ENCODE data around the gene NFYA. TPM values are rescaled to one million over a fixed set of nuclear protein-coding genes. Genes with fewer than 3 reads are reported as not detected.
A peak's percentile ranks its signal among the peaks of the same experiment; 100 is the strongest.

The NFYA gene
- total and polyA plus RNA-seq, 4 donors = 2.2 to 28.4 (median 10.1) TPM

DNA sequence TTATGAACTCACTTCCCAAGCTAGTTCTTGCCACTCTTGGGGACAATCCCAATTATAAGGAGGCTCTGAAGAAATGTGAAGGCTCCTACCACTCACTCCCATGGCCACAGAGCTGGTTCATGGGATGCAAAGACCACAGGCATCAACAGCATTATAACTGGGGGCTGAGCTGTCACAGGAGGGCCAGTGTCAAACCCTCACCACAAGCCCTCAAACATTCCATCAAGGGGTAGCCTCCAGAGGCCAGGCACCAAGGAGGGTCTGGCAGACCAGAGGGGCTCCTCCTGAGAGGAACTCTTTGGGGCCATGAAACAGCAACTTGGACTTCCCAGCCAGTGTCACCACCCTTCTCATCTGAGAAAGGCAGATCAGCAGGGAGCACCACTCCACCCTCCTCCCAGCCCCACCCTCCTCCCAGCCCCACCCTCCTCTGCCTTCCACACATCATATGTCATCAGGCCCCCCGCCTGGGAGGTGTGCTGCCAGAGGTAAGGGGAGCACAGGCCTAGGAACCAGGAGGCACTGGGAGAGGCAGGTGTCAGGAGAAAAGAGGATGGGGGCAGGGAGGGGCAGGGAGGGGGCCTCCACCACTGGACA is 31.7 kb upstream of the NFYA start:
- Histone ChIP-seq H3K27ac (ENCODE audit: low read depth in 1 of 2, low read length in 2 of 2) (peak overlapping the region; percentile 83 to 87), H3K36me3 (ENCODE audit: control insufficient read depth in 4 of 4, insufficient read depth in 3 of 4, low read depth in 1 of 4, low read length in 3 of 4) (no peaks in the 10 kb centered on the region), H3K9ac (ENCODE audit: low read depth in 1 of 2, low read length in 2 of 2) (no peak overlapping the region), H3K27me3 (ENCODE audit: control insufficient read depth in 4 of 4, insufficient read depth in 4 of 4, low read length in 3 of 4) (no peaks in the 10 kb centered on the region), H3K4me1 (ENCODE audit: control insufficient read depth in 4 of 4, insufficient read depth in 4 of 4, low read length in 3 of 4) (peaks cover 12 to 68% (median 50%) of the 10 kb centered on the region in 4 donors), H3K4me3 (ENCODE audit: low read depth in 1 of 3, low read length in 3 of 3) (no peak overlapping the region), H3K9me3 (ENCODE audit: control insufficient read depth in 4 of 4, low read length in 3 of 4) (no peaks in the 10 kb centered on the region)
- DNase-seq (ENCODE audit: low spot score) = peak; percentile 83
- WGBS = 85% methylated on average over 1 of the region's 1 CpG
- TF ChIP-seq RXRA (IDR thresholded peaks at IDR 0.05) (no peak), JUND (IDR thresholded peaks at IDR 0.05) (peak in 1 of 2 donors; percentile 1)
- TF ChIP-seq, protein P1, sequence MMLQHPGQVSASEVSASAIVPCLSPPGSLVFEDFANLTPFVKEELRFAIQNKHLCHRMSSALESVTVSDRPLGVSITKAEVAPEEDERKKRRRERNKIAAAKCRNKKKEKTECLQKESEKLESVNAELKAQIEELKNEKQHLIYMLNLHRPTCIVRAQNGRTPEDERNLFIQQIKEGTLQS (IDR thresholded peaks at IDR 0.05) = no peak

DNA sequence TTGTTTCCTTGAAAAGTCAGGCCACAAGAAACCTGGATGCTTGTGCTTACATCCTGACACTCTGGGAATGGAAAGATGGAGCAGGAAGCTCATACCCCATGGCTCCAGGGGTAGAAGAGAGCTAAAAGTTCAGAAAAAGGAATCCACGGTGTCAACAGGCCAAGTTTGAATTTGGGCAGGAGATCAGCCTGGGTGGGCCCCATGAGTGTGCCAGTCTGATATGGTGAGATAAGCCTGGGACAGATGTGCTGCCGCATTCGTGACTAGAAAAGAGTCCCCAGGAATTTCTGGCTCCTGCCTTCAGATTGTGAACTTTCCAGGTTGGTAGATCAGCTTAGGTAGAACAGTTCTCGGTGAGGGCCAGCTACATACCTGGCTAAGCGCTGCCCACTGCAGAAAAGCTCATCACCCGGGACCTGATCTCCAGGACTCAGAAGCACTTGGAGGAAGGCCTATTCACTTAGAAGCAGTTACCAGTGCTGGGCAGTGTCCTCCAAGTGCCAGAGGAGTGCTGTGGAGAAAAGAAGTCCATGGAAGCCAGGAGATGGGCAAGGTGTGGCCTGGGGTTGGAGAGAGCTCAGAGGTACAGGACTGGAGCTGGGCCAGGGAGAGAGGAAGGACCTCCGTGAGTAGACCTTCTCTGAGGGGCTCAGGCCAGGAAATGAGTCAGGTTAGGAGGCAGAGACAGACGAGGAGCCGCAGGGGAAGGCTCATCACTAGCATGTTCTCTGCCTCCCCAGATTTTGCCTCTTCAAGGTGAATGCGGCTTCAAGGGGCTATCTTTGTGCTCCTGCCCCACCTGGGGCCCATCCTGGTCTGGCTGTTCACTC is 30.3 kb upstream of the NFYA start, which contains the start of gene TSPO2:
Gene TSPO2 (plus strand): TSS at position 242 of the 830 bp plus-strand sequence. CDS start 519 bp downstream, at position 761.
- no peaks in the 10 kb centered on the region for H3K36me3 ChIP-seq (ENCODE audit: control insufficient read depth in 4 of 4, insufficient read depth in 3 of 4, low read depth in 1 of 4, low read length in 3 of 4)
- 91% methylated on average over 10 of the region's 10 CpGs for WGBS
- peaks cover 10 to 67% (median 48%) of the 10 kb centered on the region in 4 donors for H3K4me1 ChIP-seq (ENCODE audit: control insufficient read depth in 4 of 4, insufficient read depth in 4 of 4, low read length in 3 of 4)
- TF ChIP-seq, protein P1 (IDR thresholded peaks at IDR 0.05) = no peak
- no peak for TF ChIP-seq SP1 (IDR thresholded peaks at IDR 0.05)
- no peak for TF ChIP-seq RAD21 (IDR thresholded peaks at IDR 0.05)
- TF ChIP-seq FOXA2 (IDR thresholded peaks at IDR 0.05) = no peak
- no peak for TF ChIP-seq NR2F2 (IDR thresholded peaks at IDR 0.05)
- TF ChIP-seq YY1 (IDR thresholded peaks at IDR 0.05) = no peak
- TF ChIP-seq, protein P2, sequence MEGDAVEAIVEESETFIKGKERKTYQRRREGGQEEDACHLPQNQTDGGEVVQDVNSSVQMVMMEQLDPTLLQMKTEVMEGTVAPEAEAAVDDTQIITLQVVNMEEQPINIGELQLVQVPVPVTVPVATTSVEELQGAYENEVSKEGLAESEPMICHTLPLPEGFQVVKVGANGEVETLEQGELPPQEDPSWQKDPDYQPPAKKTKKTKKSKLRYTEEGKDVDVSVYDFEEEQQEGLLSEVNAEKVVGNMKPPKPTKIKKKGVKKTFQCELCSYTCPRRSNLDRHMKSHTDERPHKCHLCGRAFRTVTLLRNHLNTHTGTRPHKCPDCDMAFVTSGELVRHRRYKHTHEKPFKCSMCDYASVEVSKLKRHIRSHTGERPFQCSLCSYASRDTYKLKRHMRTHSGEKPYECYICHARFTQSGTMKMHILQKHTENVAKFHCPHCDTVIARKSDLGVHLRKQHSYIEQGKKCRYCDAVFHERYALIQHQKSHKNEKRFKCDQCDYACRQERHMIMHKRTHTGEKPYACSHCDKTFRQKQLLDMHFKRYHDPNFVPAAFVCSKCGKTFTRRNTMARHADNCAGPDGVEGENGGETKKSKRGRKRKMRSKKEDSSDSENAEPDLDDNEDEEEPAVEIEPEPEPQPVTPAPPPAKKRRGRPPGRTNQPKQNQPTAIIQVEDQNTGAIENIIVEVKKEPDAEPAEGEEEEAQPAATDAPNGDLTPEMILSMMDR (IDR thresholded peaks at IDR 0.05; ENCODE audit: low read depth, low read length, missing input control) = no peak
- H3K9me3 ChIP-seq (ENCODE audit: control insufficient read depth in 4 of 4, low read length in 3 of 4) = no peaks in the 10 kb centered on the region
- DNase-seq (ENCODE audit: low spot score) = peak; percentile 71
- peak within 1 kb of the TSS; percentile 83 to 87 for H3K27ac ChIP-seq (ENCODE audit: low read depth in 1 of 2, low read length in 2 of 2)
- H3K9ac ChIP-seq (ENCODE audit: low read depth in 1 of 2, low read length in 2 of 2) = no peak within 1 kb of the TSS
- H3K27me3 ChIP-seq (ENCODE audit: control insufficient read depth in 4 of 4, insufficient read depth in 4 of 4, low read length in 3 of 4) = no peaks in the 10 kb centered on the region
- no peak within 1 kb of the TSS for H3K4me3 ChIP-seq (ENCODE audit: low read depth in 1 of 3, low read length in 3 of 3)

- WGBS = 97% methylated on average over 3 of the region's 3 CpGs
- peaks cover 10 to 60% (median 42%) of the 10 kb centered on the region in 4 donors for H3K4me1 ChIP-seq (ENCODE audit: control insufficient read depth in 4 of 4, insufficient read depth in 4 of 4, low read length in 3 of 4)
- H3K36me3 ChIP-seq (ENCODE audit: control insufficient read depth in 4 of 4, insufficient read depth in 3 of 4, low read depth in 1 of 4, low read length in 3 of 4) = no peaks in the 10 kb centered on the region
- H3K9me3 ChIP-seq (ENCODE audit: control insufficient read depth in 4 of 4, low read length in 3 of 4) = no peaks in the 10 kb centered on the region
- H3K4me3 ChIP-seq (ENCODE audit: low read depth in 1 of 3, low read length in 3 of 3) = no peak overlapping the region
- H3K27me3 ChIP-seq (ENCODE audit: control insufficient read depth in 4 of 4, insufficient read depth in 4 of 4, low read length in 3 of 4) = no peaks in the 10 kb centered on the region
- no peak overlapping the region for H3K9ac ChIP-seq (ENCODE audit: low read depth in 1 of 2, low read length in 2 of 2)
- DNase-seq (ENCODE audit: low spot score) = no peak
- no peak overlapping the region for H3K27ac ChIP-seq (ENCODE audit: low read depth in 1 of 2, low read length in 2 of 2)
- TF ChIP-seq FOXA1 (IDR thresholded peaks at IDR 0.05) = no peak
- TF ChIP-seq, protein P3, sequence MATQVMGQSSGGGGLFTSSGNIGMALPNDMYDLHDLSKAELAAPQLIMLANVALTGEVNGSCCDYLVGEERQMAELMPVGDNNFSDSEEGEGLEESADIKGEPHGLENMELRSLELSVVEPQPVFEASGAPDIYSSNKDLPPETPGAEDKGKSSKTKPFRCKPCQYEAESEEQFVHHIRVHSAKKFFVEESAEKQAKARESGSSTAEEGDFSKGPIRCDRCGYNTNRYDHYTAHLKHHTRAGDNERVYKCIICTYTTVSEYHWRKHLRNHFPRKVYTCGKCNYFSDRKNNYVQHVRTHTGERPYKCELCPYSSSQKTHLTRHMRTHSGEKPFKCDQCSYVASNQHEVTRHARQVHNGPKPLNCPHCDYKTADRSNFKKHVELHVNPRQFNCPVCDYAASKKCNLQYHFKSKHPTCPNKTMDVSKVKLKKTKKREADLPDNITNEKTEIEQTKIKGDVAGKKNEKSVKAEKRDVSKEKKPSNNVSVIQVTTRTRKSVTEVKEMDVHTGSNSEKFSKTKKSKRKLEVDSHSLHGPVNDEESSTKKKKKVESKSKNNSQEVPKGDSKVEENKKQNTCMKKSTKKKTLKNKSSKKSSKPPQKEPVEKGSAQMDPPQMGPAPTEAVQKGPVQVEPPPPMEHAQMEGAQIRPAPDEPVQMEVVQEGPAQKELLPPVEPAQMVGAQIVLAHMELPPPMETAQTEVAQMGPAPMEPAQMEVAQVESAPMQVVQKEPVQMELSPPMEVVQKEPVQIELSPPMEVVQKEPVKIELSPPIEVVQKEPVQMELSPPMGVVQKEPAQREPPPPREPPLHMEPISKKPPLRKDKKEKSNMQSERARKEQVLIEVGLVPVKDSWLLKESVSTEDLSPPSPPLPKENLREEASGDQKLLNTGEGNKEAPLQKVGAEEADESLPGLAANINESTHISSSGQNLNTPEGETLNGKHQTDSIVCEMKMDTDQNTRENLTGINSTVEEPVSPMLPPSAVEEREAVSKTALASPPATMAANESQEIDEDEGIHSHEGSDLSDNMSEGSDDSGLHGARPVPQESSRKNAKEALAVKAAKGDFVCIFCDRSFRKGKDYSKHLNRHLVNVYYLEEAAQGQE (IDR thresholded peaks at IDR 0.05) = no peak
- TF ChIP-seq, protein P2 (IDR thresholded peaks at IDR 0.05; ENCODE audit: low read depth, low read length, missing input control) = no peak
- TF ChIP-seq HNF4G (IDR thresholded peaks at IDR 0.05) = no peak
- TF ChIP-seq EGR1 (IDR thresholded peaks at IDR 0.05; ENCODE audit: low read depth in 2 of 2) = no peak
- no peak for TF ChIP-seq RAD21 (IDR thresholded peaks at IDR 0.05)
- TF ChIP-seq, protein P1 (IDR thresholded peaks at IDR 0.05) = no peak
- TF ChIP-seq, protein P4, sequence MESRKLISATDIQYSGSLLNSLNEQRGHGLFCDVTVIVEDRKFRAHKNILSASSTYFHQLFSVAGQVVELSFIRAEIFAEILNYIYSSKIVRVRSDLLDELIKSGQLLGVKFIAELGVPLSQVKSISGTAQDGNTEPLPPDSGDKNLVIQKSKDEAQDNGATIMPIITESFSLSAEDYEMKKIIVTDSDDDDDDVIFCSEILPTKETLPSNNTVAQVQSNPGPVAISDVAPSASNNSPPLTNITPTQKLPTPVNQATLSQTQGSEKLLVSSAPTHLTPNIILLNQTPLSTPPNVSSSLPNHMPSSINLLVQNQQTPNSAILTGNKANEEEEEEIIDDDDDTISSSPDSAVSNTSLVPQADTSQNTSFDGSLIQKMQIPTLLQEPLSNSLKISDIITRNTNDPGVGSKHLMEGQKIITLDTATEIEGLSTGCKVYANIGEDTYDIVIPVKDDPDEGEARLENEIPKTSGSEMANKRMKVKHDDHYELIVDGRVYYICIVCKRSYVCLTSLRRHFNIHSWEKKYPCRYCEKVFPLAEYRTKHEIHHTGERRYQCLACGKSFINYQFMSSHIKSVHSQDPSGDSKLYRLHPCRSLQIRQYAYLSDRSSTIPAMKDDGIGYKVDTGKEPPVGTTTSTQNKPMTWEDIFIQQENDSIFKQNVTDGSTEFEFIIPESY (IDR thresholded peaks at IDR 0.05) = no peak
- no peak for TF ChIP-seq SP1 (IDR thresholded peaks at IDR 0.05)
Observed at GRCh38 chr6:41043151-41043550, 29.6 kb upstream of the NFYA start.
